AG09309 (cell line): Measurements from ENCODE around the gene NUDT16L1.
"Not testable (repeated sequence)": the region's sequence is repeated elsewhere in the genome, so short reads cannot be mapped to it uniquely, and the experiment has no call there.

Experiments used
- DNase-seq: peaks from one replicate; pipeline ENCODE4 v3.0.0-alpha.2; 2010; ENCODE audit warnings: low read depth
- H3K4me3 ChIP-seq: 2 replicates; pipeline ENCODE4 v1.5.1; 2011; ENCODE audit warnings: mild to moderate bottlenecking, low read depth, low read length, moderate library complexity; ENCODE audit not compliant: control insufficient read depth
- TF ChIP-seq, protein P1 (sequence below): IDR thresholded peaks from 2 replicates; pipeline ENCODE4 v1.5.1; 2011; ENCODE audit warnings: mild to moderate bottlenecking, low read depth, low read length, inconsistent platforms; ENCODE audit not compliant: insufficient read depth, control insufficient read depth; ENCODE audit errors: missing control alignments

Gene NUDT16L1

DNA sequence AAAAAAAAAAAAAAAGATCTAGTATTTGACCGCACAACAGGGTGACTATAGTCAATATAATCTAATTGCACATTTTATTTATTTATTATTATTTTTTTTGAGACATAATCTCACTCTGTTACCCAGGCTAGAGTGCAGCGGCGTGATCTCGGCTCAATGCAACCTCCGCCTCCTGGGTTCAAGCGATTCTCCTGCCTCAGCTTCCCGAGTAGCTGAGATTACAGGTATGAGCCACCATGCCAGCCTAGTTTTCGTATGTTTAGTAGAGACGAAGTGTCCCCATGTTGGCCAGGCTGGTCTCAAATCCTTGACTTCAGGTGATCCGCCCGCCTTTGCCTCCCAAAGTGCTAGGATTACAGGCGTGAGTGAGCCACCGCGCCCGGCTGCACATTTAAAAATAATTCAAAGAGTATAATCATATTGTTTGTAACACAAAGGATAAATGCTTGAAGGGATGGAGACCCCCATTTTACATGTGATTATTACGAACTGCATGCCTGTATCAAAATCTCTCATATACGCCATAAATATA lies 39.9 kb downstream of the NUDT16L1 start:
- no peak for DNase-seq
- H3K4me3 ChIP-seq, result peak overlapping the region; percentile 93
- TF ChIP-seq, protein P1, sequence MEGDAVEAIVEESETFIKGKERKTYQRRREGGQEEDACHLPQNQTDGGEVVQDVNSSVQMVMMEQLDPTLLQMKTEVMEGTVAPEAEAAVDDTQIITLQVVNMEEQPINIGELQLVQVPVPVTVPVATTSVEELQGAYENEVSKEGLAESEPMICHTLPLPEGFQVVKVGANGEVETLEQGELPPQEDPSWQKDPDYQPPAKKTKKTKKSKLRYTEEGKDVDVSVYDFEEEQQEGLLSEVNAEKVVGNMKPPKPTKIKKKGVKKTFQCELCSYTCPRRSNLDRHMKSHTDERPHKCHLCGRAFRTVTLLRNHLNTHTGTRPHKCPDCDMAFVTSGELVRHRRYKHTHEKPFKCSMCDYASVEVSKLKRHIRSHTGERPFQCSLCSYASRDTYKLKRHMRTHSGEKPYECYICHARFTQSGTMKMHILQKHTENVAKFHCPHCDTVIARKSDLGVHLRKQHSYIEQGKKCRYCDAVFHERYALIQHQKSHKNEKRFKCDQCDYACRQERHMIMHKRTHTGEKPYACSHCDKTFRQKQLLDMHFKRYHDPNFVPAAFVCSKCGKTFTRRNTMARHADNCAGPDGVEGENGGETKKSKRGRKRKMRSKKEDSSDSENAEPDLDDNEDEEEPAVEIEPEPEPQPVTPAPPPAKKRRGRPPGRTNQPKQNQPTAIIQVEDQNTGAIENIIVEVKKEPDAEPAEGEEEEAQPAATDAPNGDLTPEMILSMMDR, result no peak

DNA sequence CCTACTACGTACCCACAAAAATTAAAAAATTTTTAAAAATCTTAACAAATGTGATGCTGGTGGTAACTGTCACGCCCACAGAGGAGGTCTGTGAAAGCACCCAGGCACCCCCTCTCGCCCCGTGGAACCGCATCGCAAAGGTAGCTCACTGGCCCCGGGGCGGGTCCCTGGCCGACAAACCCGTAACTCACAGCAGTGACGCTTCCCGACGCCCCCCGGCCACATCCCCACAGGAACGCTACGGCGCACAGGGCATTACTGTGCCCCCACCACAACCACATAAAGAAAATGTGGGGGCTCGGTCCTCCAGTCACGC lies 40.3 kb downstream of the NUDT16L1 start:
- no peak for DNase-seq
- peak overlapping the region; percentile 93 for H3K4me3 ChIP-seq
- TF ChIP-seq, protein P1, result no peak

DNA sequence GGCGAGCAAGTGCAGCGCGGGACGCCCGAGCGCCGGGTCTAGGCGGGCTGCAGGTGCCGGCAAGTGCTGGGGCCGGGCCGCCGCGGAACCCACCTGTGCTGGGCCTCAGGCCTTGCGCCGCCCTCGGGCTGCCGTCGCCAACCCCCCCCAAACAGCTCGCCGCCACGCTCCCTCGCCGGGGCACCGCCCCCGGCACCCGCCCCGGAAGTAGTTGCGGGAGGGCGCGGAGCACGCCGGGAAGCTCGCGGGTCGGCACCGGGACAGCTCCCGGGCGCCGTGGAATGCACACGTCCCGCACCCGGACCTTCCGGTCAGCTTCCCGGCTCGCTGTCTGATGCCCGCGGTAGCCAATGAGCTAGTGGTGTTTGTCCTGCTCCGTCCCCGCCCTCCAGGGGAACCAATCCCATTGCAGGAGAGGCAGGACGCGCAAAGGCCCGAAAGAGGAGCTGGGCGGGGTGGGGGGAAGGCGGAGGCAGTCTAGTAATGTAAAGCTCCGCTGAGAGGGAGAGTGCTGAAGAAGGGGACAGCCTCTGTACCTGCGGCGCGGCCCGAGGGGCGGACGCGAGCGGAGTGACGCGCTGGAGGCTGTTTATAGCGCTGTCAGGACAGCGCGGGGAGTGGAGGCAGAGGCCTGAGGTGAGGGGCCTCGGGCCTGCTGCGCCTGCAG lies 40.8 kb downstream of the NUDT16L1 start, which contains the start of the genes ANKS3 and DNAAF8:
ANKS3 (minus strand) TSS at position 209 of the 667 bp plus-strand sequence. CDS start 4,122 bp downstream, outside the sequence.
DNAAF8 (plus strand) TSS at position 475 of the 667 bp plus-strand sequence. CDS start 1,978 bp downstream, outside the sequence.
- TF ChIP-seq, protein P1, result no peak
- H3K4me3 ChIP-seq, result peak within 1 kb of the TSS; percentile 93
- DNase-seq, result peak; percentile 89

DNA sequence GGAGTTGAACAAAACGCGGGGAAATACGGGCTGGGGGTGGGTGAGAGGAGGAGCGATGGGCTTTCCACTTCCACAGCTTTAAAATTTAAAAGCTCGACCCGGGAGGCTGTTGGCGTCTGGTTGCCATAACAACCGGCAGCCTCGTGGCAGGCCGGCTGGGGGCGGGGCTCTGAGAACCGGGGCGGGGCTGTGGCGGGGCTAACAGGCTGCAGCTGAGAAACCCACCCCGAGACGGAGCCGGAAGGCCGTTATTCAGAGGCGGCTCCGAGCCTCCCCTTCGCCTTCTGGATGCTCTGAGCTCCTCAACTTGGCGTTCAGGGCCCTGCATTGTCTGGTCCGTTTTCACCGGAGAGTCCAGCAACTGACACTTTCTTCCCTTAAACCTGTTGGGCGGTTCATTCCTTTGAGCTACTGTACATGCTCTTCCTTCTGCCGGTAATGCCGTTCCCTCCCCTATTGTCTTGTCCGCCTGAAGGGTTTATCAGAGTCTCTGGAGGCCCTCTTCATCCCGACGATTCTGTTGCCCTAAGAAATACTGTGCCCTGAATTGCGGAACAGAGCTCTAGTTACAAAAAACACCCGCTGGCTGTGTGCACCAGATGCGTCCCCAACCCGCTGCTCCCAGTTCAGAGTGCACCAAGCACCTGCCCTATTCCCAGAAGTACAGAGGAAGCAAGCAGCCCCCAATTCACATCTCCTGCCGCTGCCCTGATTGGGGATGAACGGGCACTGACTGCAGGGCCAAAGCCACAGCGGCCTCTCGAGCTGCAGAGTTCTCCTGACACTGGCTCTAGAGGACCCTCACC lies 41.6 kb downstream of the NUDT16L1 start:
- DNase-seq, result peak; percentile 8
- peak overlapping the region; percentile 93 for H3K4me3 ChIP-seq
- TF ChIP-seq, protein P1, result no peak

DNA sequence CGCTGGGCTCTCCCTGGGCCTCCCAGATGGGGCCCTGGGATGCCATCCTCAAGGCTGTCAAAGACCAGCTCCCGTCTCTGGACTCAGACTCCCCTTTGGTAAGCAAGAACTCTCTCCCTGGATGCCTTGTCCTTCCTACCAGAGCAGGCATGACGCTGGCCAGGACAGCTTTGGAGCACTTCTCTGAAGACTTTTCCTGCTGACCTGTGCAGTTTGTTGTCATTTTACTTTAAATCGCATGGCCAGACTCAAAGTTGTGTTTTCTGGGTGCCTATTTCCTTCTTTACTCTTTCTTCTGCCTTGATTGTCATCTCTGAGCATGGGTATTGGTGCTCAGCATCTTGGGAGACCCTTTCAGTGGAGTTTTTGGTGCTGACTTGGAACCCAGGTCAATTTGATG lies 43.2 kb downstream of the NUDT16L1 start:
- TF ChIP-seq, protein P1, result no peak
- H3K4me3 ChIP-seq, result no peak overlapping the region
- no peak for DNase-seq

DNA sequence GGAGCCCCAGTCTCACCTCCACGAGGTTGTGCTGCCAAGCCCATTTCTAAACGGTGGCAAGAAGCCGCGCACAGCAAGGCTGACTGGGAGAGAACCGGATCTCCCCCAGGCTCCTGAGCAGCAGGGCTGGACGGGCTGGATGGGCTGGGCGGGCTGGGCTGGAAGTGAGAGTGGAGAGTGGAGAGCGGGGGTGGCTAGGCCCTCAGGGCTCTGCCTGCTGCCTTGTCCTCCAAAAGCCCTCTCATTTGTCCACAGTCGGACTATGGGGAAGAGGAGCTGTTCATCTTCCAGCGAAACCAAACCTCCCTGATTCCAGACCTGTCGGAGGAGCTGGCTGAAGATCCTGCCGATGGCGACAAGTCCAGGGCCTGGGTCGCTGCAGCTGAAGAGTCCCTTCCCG lies 44.2 kb downstream of the NUDT16L1 start:
- DNase-seq, result no peak
- TF ChIP-seq, protein P1, result no peak
- H3K4me3 ChIP-seq, result no peak overlapping the region

DNA sequence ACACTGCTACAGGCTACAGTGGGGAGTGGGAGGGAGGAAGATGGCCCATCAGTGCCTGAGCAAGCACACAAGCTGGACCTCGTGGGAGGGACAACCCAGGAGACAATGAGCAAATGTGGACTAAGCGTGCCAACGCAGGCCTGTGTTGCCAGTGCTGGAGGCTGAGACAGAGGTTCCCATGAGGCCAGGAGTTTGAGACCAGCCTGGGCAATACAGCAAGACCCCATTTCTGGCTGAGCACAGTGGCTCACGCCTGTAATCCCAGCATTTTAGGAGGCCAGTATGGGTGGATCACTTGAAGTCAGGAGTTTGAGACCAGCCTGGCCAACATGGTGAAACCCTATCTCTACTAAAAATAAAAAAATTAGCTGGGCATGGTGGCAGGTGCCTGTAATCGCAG lies 45.0 kb downstream of the NUDT16L1 start:
- not testable (repeated sequence) for H3K4me3 ChIP-seq, DNase-seq
